ENCODE measurements around the gene POU6F2. TPM values are rescaled to one million over a fixed set of nuclear protein-coding genes. Genes with fewer than 3 reads are reported as not detected.

Gene POU6F2
- total and polyA plus RNA-seq, 12 donors, result 0.03 to 0.31 (median 0.19) TPM; not detected in 9

DNA sequence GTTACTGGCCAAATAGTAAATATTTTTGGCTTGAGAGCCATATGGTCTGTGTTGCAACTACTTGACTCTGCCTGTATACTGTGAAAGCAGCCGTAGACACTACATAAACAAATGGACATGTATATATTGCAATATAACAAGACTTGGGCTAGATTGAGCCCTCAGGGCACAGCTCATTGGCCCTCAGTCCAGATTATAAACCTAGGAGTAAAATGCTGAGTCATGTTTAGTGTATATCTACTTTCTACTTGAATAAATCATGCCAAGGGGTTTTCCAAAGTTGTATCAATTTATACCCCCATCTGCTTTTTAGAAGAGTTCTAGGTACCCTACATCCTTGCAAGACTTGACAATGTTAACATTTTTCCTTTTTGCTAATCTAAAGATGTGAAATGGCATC, 27.4 kb upstream of the POU6F2 start:
- H3K36me3 ChIP-seq (replicated peaks in 1 of 2), result no peaks in the 10 kb centered on the region
- 55 to 69% (median 68%) methylated on average over 1 of the region's 1 CpG for WGBS, 4 donors

DNA sequence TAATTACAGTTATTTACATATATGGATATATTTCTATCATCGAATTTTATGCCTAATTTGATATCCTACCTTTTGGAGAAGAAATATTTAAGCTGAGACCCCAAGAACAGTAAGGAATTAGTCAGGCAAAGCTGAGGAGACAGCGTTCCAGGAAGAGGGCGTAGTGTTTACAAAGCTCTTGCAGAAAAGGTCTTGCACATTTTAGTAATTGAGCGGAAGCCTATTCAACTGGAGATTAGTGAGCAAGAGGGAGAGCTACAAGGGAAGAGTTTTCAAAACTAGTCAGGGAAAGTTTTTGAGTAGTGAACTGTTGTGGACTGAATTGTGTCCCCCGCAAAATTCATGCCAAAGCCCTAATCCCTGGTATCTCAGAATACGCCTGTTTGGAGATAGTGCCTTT, 26.5 kb upstream of the POU6F2 start:
- Histone ChIP-seq H3K4me1 (replicated peaks in 1 of 2) (no peaks in the 10 kb centered on the region), H3K9me3 (replicated peaks in 1 of 3) (no peaks in the 10 kb centered on the region), H3K27me3 (no peaks in the 10 kb centered on the region), H3K4me3 (no peak overlapping the region), H3K27ac (no peak overlapping the region), H3K36me3 (replicated peaks in 1 of 2) (no peaks in the 10 kb centered on the region)
- WGBS, 4 donors, result 83 to 89% (median 85%) methylated on average over 6 of the region's 6 CpGs
- DNase-seq, result no peak
- no peak for TF ChIP-seq POLR2A (IDR thresholded peaks at IDR 0.05)
- TF ChIP-seq, protein P1, sequence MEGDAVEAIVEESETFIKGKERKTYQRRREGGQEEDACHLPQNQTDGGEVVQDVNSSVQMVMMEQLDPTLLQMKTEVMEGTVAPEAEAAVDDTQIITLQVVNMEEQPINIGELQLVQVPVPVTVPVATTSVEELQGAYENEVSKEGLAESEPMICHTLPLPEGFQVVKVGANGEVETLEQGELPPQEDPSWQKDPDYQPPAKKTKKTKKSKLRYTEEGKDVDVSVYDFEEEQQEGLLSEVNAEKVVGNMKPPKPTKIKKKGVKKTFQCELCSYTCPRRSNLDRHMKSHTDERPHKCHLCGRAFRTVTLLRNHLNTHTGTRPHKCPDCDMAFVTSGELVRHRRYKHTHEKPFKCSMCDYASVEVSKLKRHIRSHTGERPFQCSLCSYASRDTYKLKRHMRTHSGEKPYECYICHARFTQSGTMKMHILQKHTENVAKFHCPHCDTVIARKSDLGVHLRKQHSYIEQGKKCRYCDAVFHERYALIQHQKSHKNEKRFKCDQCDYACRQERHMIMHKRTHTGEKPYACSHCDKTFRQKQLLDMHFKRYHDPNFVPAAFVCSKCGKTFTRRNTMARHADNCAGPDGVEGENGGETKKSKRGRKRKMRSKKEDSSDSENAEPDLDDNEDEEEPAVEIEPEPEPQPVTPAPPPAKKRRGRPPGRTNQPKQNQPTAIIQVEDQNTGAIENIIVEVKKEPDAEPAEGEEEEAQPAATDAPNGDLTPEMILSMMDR (IDR thresholded peaks at IDR 0.05), result no peak
- intact Hi-C loops (cut with DNase I), result no loop called here

More for the DNA sequence above, 27.4 kb upstream of the POU6F2 start:
- no peak for DNase-seq
- Histone ChIP-seq H3K9me3 (replicated peaks in 1 of 3) (no peaks in the 10 kb centered on the region), H3K27ac (no peak overlapping the region), H3K4me3 (no peak overlapping the region), H3K4me1 (replicated peaks in 1 of 2) (no peaks in the 10 kb centered on the region), H3K27me3 (no peaks in the 10 kb centered on the region)
- TF ChIP-seq, protein P1 (IDR thresholded peaks at IDR 0.05), result no peak
- no peak for TF ChIP-seq POLR2A (IDR thresholded peaks at IDR 0.05)
- intact Hi-C loops (cut with DNase I), result no loop called here

DNA sequence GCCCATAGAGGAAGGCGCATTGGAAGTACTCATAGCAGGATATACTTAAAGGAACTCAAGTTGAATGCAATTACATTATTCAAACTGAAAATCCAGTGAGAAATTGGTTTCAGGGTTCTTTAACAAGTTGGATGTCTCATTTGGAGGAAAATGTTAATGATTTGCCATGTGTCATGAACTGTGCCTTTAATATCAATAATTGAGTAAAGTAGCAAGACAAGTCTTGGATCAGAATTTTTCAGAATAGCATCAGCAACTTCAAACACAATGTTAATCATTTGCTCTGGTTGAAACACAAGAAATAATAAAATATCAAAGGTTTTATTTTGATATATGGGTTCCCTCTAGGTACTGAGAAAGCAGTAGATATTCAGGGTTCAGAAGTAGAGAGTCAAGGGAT, 24.5 kb upstream of the POU6F2 start:
- H3K4me3 ChIP-seq, result no peak overlapping the region

DNA sequence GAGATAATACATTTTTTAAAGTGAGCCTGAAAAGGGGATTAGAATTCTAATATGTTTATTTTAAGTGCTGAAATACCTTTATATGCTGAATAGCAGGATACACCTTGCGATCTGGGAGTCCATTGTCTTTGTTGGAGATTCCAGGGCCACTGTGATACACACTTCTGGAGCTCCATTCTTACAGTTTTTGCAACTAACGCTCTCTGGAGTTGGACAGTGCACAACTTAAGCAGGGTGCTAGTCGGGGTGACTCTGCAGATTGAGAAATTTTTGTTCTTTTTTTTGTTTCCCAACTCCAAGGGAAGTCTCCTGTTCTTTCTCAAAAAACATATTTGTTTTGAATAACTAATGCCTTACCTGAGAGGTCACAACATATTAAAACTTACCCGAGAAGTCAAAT, 23.7 kb upstream of the POU6F2 start:
- H3K36me3 ChIP-seq (replicated peaks in 1 of 2), result no peaks in the 10 kb centered on the region
- no peaks in the 10 kb centered on the region for H3K27me3 ChIP-seq
- WGBS, 4 donors, result 72 to 74% (median 73%) methylated on average over 4 of the region's 4 CpGs
- intact Hi-C loops (cut with DNase I), result no loop called here
- no peaks in the 10 kb centered on the region for H3K9me3 ChIP-seq (replicated peaks in 1 of 3)
- no peaks in the 10 kb centered on the region for H3K4me1 ChIP-seq (replicated peaks in 1 of 2)
- H3K27ac ChIP-seq, result no peak overlapping the region
- H3K4me3 ChIP-seq, result no peak overlapping the region
- DNase-seq, result no peak
- TF ChIP-seq, protein P1 (IDR thresholded peaks at IDR 0.05), result no peak
- TF ChIP-seq POLR2A (IDR thresholded peaks at IDR 0.05), result no peak

More for the DNA sequence above, 24.5 kb upstream of the POU6F2 start:
- intact Hi-C loops (cut with DNase I), result no loop called here
- H3K36me3 ChIP-seq (replicated peaks in 1 of 2), result no peaks in the 10 kb centered on the region
- TF ChIP-seq, protein P1 (IDR thresholded peaks at IDR 0.05), result no peak
- TF ChIP-seq POLR2A (IDR thresholded peaks at IDR 0.05), result no peak
- WGBS, 4 donors, result 95 to 100% (median 97%) methylated on average over 1 of the region's 1 CpG
- no peak for DNase-seq
- no peaks in the 10 kb centered on the region for H3K9me3 ChIP-seq (replicated peaks in 1 of 3)
- H3K27ac ChIP-seq, result no peak overlapping the region
- H3K27me3 ChIP-seq, result no peaks in the 10 kb centered on the region
- no peaks in the 10 kb centered on the region for H3K4me1 ChIP-seq (replicated peaks in 1 of 2)
